ENCODE measurements around the gene DARS1.

DNA sequence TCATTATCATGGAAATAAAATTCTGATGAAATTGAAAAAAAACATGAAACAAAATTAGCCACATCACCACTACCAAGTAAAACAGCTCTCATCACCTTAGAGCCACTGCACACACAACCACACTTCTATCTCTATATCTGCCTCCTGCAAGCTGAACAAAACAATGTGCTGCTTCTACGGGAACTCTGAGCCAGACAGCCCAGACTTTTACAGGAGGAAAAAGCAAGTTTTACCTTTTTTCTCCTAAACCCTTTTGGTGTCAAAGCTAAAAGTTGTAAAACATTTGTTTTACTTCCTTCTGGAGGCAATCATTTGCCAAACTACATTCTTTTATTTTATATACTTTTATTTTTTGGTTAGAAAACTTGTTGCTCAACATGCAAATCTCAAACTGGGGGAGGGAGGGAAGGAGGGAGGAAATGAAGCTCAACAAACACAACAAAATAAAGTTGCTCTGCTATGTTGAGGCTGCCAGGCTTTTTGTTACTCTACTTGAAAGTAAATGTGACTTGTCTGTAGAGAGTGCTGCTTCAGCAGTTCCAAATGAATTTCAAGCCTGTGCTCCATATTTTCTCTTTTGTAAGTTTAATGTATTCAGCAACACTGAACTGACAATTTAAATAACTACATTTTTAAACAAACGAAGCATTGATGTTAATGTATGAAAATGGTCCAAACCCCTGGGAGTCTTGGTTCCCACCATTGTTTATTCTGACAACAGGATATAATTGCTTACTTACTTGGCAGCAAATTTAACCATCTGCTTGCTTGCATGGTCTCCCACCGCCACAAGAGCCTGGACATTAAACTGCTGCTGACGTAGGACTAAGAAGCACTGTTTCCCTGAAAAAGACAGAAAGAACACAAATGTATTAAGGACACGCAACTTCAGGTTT is 24.5 kb downstream of the DARS1 start:
- TF ChIP-seq CTCF (IDR thresholded peaks at IDR 0.05) (no peak), ZFX (IDR thresholded peaks at IDR 0.05; ENCODE audit: borderline replicate concordance) (no peak)
